ENCODE data around the gene LOXHD1.

LOXHD1 gene

GRCh38 chr18:46560671-46561045 is 96.4 kb downstream of the LOXHD1 start:
- DNase-seq (ENCODE audit: low read depth) = no peak
- H3K4me3 ChIP-seq (ENCODE audit: control insufficient read depth, low read depth, low read length) = no peak overlapping the region
- TF ChIP-seq, protein P1, sequence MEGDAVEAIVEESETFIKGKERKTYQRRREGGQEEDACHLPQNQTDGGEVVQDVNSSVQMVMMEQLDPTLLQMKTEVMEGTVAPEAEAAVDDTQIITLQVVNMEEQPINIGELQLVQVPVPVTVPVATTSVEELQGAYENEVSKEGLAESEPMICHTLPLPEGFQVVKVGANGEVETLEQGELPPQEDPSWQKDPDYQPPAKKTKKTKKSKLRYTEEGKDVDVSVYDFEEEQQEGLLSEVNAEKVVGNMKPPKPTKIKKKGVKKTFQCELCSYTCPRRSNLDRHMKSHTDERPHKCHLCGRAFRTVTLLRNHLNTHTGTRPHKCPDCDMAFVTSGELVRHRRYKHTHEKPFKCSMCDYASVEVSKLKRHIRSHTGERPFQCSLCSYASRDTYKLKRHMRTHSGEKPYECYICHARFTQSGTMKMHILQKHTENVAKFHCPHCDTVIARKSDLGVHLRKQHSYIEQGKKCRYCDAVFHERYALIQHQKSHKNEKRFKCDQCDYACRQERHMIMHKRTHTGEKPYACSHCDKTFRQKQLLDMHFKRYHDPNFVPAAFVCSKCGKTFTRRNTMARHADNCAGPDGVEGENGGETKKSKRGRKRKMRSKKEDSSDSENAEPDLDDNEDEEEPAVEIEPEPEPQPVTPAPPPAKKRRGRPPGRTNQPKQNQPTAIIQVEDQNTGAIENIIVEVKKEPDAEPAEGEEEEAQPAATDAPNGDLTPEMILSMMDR (IDR thresholded peaks at IDR 0.05; ENCODE audit: control insufficient read depth, insufficient read depth, low read depth, low read length, missing control alignments) = no peak

- no peak for DNase-seq (ENCODE audit: low read depth)
- TF ChIP-seq, protein P1 (IDR thresholded peaks at IDR 0.05; ENCODE audit: control insufficient read depth, insufficient read depth, low read depth, low read length, missing control alignments) = no peak
- no peak overlapping the region for H3K4me3 ChIP-seq (ENCODE audit: control insufficient read depth, low read depth, low read length)
Observed at GRCh38 chr18:46559946-46560670, 96.9 kb downstream of the LOXHD1 start.

GRCh38 chr18:46559296-46559695 is 97.7 kb downstream of the LOXHD1 start:
- TF ChIP-seq, protein P1 (IDR thresholded peaks at IDR 0.05; ENCODE audit: control insufficient read depth, insufficient read depth, low read depth, low read length, missing control alignments) = no peak

GRCh38 chr18:46556590-46557206 is 100.3 kb downstream of the LOXHD1 start:
- no peak overlapping the region for H3K4me3 ChIP-seq (ENCODE audit: control insufficient read depth, low read depth, low read length)
- TF ChIP-seq, protein P1 (IDR thresholded peaks at IDR 0.05; ENCODE audit: control insufficient read depth, insufficient read depth, low read depth, low read length, missing control alignments) = no peak
- DNase-seq (ENCODE audit: low read depth) = no peak

More at GRCh38 chr18:46559296-46559695, 97.7 kb downstream of the LOXHD1 start:
- DNase-seq (ENCODE audit: low read depth) = no peak
- H3K4me3 ChIP-seq (ENCODE audit: control insufficient read depth, low read depth, low read length) = no peak overlapping the region

GRCh38 chr18:46555724-46556123 is 101.3 kb downstream of the LOXHD1 start:
- DNase-seq (ENCODE audit: low read depth) = no peak
- H3K4me3 ChIP-seq (ENCODE audit: control insufficient read depth, low read depth, low read length) = no peak overlapping the region
- TF ChIP-seq, protein P1 (IDR thresholded peaks at IDR 0.05; ENCODE audit: control insufficient read depth, insufficient read depth, low read depth, low read length, missing control alignments) = peak; percentile 57

- DNase-seq (ENCODE audit: low read depth) = no peak
- no peak overlapping the region for H3K4me3 ChIP-seq (ENCODE audit: control insufficient read depth, low read depth, low read length)
- TF ChIP-seq, protein P1 (IDR thresholded peaks at IDR 0.05; ENCODE audit: control insufficient read depth, insufficient read depth, low read depth, low read length, missing control alignments) = no peak
Observed at GRCh38 chr18:46555213-46555612, 101.8 kb downstream of the LOXHD1 start.
